ENCODE data around the gene AP2A2. TPM values are rescaled to one million over a fixed set of nuclear protein-coding genes. Genes with fewer than 3 reads are reported as not detected.
A peak's percentile ranks its signal among the peaks of the same experiment; 100 is the strongest.

The AP2A2 gene
- total and polyA plus RNA-seq, 2 donors (not counting 1 experiment from before 2014, with no cell fraction given): 53.1 to 57.0 TPM

GRCh38 chr11:1050581-1051355 lies 125.1 kb downstream of the AP2A2 start:
- Histone ChIP-seq H3K4me3 (ENCODE audit: control extremely low read depth in 1 of 5, extremely low read depth in 1 of 5, insufficient read depth in 1 of 5, low read depth in 2 of 5, low read length in 4 of 5) (no peak overlapping the region), H2AFZ (ENCODE audit: insufficient read depth, low read depth, low read length, poor library complexity, severe bottlenecking) (peak overlapping the region; percentile 50), H3K27ac (ENCODE audit: low read length in 2 of 2) (no peak overlapping the region), H3K79me2 (ENCODE audit: control insufficient read depth, insufficient read depth, low read length) (no peaks in the 10 kb centered on the region), H3K36me3 (replicated peaks in 1 of 2; ENCODE audit: control extremely low read depth in 1 of 2, control insufficient read depth in 1 of 2, extremely low read depth in 1 of 2, insufficient read depth in 2 of 2, low read length in 1 of 2) (no peaks in the 10 kb centered on the region), H3K27me3 (replicated peaks in 1 of 4; ENCODE audit: control extremely low read depth in 1 of 4, control insufficient read depth in 3 of 4, insufficient read depth in 4 of 4, low read length in 3 of 4) (peaks cover 0 to 27% (median 3%) of the 10 kb centered on the region in 4 experiments), H3K4me2 (replicated peaks; ENCODE audit: low read depth, low read length, poor library complexity, severe bottlenecking) (peak overlapping the region; percentile 20), H3K9ac (ENCODE audit: low read length) (no peak overlapping the region), H3K4me1 (ENCODE audit: control insufficient read depth in 2 of 2, insufficient read depth in 2 of 2, low read length in 2 of 2) (peaks cover 4 to 6% of the 10 kb centered on the region in 2 donors), H4K20me1 (ENCODE audit: control insufficient read depth, insufficient read depth, low read length, poor library complexity, severe bottlenecking) (no peaks in the 10 kb centered on the region), H3K9me3 (ENCODE audit: control extremely low read depth in 1 of 3, control insufficient read depth in 2 of 3, insufficient read depth in 1 of 3, low read length in 2 of 3) (no peaks in the 10 kb centered on the region)
- ChIA-PET POLR2A (no interaction called here), CTCF (interaction anchor here (0.9 to 3.4 kb wide), 2 partner anchors 202 to 496 kb away, joined by 3 to 26 read pairs; no protein-coding TSS in a partner anchor)
- intact Hi-C loops (cut with micrococcal nuclease): no loop called here
- peak; percentile 96 for ATAC-seq (ENCODE audit: low read depth)
- peak; percentile 77 for DNase-seq
- WGBS (ENCODE audit: insufficient coverage): 55% methylated on average over 39 of the region's 39 CpGs
- Mint-ChIP-seq H3K9me3 (ENCODE audit: insufficient read depth) (no peaks in the 10 kb centered on the region), H3K27me3 (peaks cover 15% of the 10 kb centered on the region), H3K4me3 (no peak overlapping the region), H3K27ac (no peak overlapping the region), H3K4me1 (peaks cover 3% of the 10 kb centered on the region)
- no peak for TF ChIP-seq EZH2 (IDR thresholded peaks at IDR 0.05; ENCODE audit: borderline replicate concordance, insufficient read depth, low read depth, low read length, poor library complexity, severe bottlenecking)
- TF ChIP-seq CTCF (IDR thresholded peaks at IDR 0.05): peak; percentile 79

All from B cell (primary cell).